MM.1S (cell line): ENCODE results near the gene BIRC7.

ENCODE experiments used
- DNase-seq: peaks from one replicate; pipeline ENCODE4 v3.0.0-alpha.2; 2015
- H2AFZ ChIP-seq: fragments of 300-600 bp; sonication (generic); 2 replicates; pipeline ENCODE4 v1.6.0; 2016; ENCODE audit warnings: antibody characterized with exemption, low read length
- H3F3A ChIP-seq: fragments of 300-600 bp; sonication (generic); 2 replicates; pipeline ENCODE4 v1.6.1; 2016; ENCODE audit warnings: mild to moderate bottlenecking, antibody characterized with exemption, low read length, moderate library complexity, mixed read lengths; ENCODE audit not compliant: insufficient read depth
- H3K27ac ChIP-seq: fragments of 300-600 bp; sonication (generic); 2 replicates; pipeline ENCODE4 v1.5.1; 2016; ENCODE audit warnings: mild to moderate bottlenecking, low read length
- H3K27me3 ChIP-seq: fragments of 300-600 bp; sonication (generic); replicated peaks from 2 replicates; pipeline ENCODE4 v1.6.0; 2016; ENCODE audit warnings: low read length; ENCODE audit not compliant: insufficient read depth
- H3K36me3 ChIP-seq: fragments of 300-600 bp; sonication (generic); replicated peaks from 2 replicates; pipeline ENCODE4 v1.6.1; 2016; ENCODE audit warnings: mild to moderate bottlenecking, low read length, mixed read lengths; ENCODE audit not compliant: insufficient read depth
- H3K4me1 ChIP-seq: fragments of 300-600 bp; sonication (generic); 2 replicates; pipeline ENCODE4 v1.6.1; 2016; ENCODE audit warnings: low read length, mixed read lengths
- H3K4me2 ChIP-seq: fragments of 300-600 bp; sonication (generic); 2 replicates; pipeline ENCODE4 v1.6.0; 2016; ENCODE audit warnings: low read depth, low read length
- H3K4me3 ChIP-seq: fragments of 300-600 bp; sonication (generic); 2 replicates; pipeline ENCODE4 v1.5.1; 2016; ENCODE audit warnings: low read length, mixed read lengths
- H3K79me2 ChIP-seq: fragments of 300-600 bp; sonication (generic); 2 replicates; pipeline ENCODE4 v1.6.1; 2016; ENCODE audit warnings: mixed run types, low read length, mixed read lengths
- H3K9ac ChIP-seq: fragments of 300-600 bp; sonication (generic); 2 replicates; pipeline ENCODE4 v1.6.1; 2016; ENCODE audit warnings: low read length, mixed read lengths
- H3K9me2 ChIP-seq: fragments of 300-600 bp; sonication (generic); replicated peaks from 2 replicates; pipeline ENCODE4 v1.6.1; 2016; ENCODE audit warnings: mild to moderate bottlenecking, low read length, mixed read lengths; ENCODE audit not compliant: insufficient read depth
- H3K9me3 ChIP-seq: fragments of 300-600 bp; sonication (generic); replicated peaks from 2 replicates; pipeline ENCODE4 v1.6.1; 2016; ENCODE audit warnings: mild to moderate bottlenecking, low read length, mixed read lengths; ENCODE audit not compliant: insufficient read depth
- H4K20me1 ChIP-seq: fragments of 300-600 bp; sonication (generic); 2 replicates; pipeline ENCODE4 v1.6.1; 2016; ENCODE audit warnings: mild to moderate bottlenecking, low read length, moderate library complexity, mixed read lengths; ENCODE audit not compliant: insufficient read depth
- EZH2 ChIP-seq: fragments of 300-600 bp; sonication (generic); optimal IDR thresholded peaks from 2 replicates; pipeline ENCODE3; 2017; ENCODE audit warnings: low read depth, mild to moderate bottlenecking, antibody characterized with exemption, low read length, mixed read lengths
- EZH2phosphoT487 ChIP-seq: fragments of 300-600 bp; sonication (generic); IDR thresholded peaks from 2 replicates; pipeline ENCODE4 v1.6.1; 2018; ENCODE audit warnings: antibody characterized with exemption, low read length
- TF ChIP-seq, protein P1 (sequence below): fragments of 300-600 bp; sonication (generic); IDR thresholded peaks from 2 replicates; pipeline ENCODE4 v1.5.1; 2016; ENCODE audit warnings: antibody characterized with exemption, low read length, mixed read lengths

Gene BIRC7

DNA sequence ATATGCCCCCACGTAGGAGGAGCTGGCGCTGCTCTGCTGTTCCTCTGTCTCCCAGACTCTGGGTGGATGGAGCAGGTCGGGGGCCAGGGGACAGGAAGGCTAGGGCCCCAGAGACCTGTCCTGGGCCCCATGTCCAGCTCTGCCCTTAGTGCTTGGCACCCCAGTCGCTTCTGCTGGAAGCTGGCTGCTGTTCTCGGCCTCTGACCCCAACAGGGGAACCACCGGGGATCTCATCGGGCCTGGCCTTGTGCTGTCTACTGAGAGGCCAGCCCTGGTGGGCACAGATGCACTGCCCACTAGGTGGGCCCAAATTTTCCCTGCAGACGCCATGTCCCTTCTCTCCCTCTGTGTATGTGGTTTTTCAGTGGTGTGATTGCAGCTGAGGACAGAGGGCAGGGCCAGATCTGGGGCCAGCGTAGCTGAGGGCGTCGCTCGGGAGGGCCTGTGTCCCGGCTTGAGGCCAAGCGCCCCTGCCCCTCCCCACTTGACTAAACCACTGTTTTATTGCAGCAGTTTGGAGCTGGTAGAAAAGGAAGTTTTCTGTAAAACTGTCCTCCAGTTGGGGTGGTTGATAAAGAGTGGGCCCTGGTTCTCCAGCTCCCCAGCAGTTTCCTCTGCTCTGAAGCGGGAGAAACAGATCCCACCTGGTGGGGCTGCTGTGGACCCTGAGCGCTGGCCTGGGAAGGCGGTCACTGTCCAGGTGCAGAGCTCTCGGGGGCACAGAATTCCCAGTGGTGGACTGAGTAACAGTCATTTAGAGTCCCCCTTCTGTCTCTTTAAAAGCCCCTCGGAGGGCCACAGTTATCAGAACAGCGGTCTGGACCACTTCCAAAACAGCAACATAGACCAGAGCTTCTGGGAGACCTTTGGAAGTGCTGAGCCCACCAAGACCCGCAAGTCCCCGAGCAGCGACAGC, 51.3 kb downstream of the BIRC7 start:
- H3F3A ChIP-seq: no peaks in the 10 kb centered on the region
- DNase-seq: no peak
- no peaks in the 10 kb centered on the region for H3K36me3 ChIP-seq
- H3K27ac ChIP-seq: no peak overlapping the region
- H3K4me1 ChIP-seq: no peaks in the 10 kb centered on the region
- no peaks in the 10 kb centered on the region for H3K79me2 ChIP-seq
- peaks cover 7% of the 10 kb centered on the region; the same call in 1 of the 2 replicates for H3K27me3 ChIP-seq
- no peaks in the 10 kb centered on the region for H4K20me1 ChIP-seq
- H3K4me3 ChIP-seq: no peak overlapping the region
- no peak overlapping the region for H2AFZ ChIP-seq
- H3K9ac ChIP-seq: no peak overlapping the region
- TF ChIP-seq EZH2phosphoT487 (no peak), EZH2 (no peak)
- TF ChIP-seq, protein P1, sequence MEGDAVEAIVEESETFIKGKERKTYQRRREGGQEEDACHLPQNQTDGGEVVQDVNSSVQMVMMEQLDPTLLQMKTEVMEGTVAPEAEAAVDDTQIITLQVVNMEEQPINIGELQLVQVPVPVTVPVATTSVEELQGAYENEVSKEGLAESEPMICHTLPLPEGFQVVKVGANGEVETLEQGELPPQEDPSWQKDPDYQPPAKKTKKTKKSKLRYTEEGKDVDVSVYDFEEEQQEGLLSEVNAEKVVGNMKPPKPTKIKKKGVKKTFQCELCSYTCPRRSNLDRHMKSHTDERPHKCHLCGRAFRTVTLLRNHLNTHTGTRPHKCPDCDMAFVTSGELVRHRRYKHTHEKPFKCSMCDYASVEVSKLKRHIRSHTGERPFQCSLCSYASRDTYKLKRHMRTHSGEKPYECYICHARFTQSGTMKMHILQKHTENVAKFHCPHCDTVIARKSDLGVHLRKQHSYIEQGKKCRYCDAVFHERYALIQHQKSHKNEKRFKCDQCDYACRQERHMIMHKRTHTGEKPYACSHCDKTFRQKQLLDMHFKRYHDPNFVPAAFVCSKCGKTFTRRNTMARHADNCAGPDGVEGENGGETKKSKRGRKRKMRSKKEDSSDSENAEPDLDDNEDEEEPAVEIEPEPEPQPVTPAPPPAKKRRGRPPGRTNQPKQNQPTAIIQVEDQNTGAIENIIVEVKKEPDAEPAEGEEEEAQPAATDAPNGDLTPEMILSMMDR: no peak
- H3K9me2 ChIP-seq: no peaks in the 10 kb centered on the region
- H3K4me2 ChIP-seq: no peak overlapping the region
- no peaks in the 10 kb centered on the region for H3K9me3 ChIP-seq

DNA sequence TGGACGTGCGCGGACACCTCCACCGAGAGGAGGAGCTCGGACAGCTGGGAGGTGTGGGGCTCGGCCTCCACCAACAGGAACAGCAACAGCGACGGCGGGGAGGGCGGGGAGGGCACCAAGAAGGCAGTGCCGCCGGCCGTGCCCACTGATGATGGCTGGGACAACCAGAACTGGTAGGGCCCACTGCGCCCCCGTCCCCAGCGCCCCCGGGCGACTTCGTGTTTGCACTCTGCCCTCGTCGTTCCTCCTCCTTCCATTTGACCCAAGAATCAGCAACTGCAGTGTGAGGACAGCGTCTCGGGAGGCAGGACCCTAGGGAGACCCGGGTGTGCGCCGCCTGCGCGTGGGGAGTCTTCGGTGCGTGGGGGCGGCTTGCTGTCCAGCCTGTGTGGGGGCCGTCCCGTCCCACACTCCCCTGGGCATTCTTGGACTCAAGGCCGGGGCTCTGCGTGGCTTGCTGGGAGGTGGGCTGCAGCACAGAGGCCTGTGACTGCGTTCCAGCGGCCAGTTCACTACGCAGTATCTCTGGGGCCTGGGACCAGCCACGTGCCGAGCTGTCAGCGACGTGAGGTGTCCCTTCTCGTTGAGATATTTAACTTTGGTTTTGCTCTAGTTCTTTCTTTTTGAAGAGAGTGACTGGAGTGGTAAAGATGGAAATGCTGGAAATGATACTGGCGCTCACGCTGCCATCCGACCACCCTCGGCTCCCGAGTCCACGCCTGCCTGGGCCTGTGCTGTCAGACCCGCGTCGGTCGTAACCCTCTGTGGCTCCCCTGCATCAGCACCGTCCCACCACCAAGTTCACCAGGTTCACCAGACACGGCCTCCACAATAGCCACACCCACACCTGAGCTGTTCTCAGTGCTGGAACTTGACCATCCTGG, 52.2 kb downstream of the BIRC7 start:
- no peaks in the 10 kb centered on the region for H3K36me3 ChIP-seq
- H3K27ac ChIP-seq: no peak overlapping the region
- no peak overlapping the region for H2AFZ ChIP-seq
- no peak for DNase-seq
- H3K9me3 ChIP-seq: no peaks in the 10 kb centered on the region
- H3K4me2 ChIP-seq: no peak overlapping the region
- peaks cover 15% of the 10 kb centered on the region for H3K27me3 ChIP-seq
- H3K4me3 ChIP-seq: no peak overlapping the region
- TF ChIP-seq, protein P1: no peak
- TF ChIP-seq EZH2phosphoT487: no peak
- TF ChIP-seq EZH2: no peak
- H3K79me2 ChIP-seq: no peaks in the 10 kb centered on the region
- no peaks in the 10 kb centered on the region for H3K4me1 ChIP-seq
- no peaks in the 10 kb centered on the region for H3F3A ChIP-seq
- H4K20me1 ChIP-seq: no peaks in the 10 kb centered on the region
- no peaks in the 10 kb centered on the region for H3K9me2 ChIP-seq
- no peak overlapping the region for H3K9ac ChIP-seq

DNA sequence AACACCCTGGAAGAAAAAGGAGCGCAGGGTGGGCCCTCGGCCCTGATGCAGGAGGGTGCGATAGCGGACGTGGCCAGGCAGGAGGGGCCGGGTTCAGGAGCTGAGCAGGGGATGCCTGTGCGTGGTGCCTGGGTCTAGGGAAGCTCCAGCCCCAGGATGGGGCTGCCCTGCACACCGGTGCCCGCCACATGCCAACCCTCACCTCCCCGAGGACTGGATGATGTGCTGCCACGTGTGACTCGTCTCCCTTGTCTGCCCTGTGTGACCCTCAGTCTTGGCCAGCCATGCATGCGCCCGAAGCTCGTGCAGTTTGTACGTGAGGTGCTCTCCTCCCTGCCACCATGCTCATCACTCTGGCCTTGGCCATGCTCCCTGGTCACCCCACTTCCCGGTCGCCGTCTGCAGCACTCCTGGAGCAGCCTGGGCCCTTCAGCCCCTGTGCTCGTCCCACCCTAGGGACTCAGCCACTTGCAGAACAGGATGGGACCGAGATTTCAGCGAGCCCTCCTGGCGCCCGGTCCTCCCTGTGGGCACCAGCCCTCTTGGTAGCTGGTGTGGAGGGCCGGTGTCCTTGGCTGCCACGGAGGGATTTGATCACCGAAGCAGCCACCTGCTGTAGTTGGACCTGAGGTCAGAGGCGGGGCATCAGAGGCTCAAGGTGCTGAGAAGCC, 53.0 kb downstream of the BIRC7 start:
- no peaks in the 10 kb centered on the region for H3K36me3 ChIP-seq
- H3K9me3 ChIP-seq: no peaks in the 10 kb centered on the region
- no peak for DNase-seq
- H3K9me2 ChIP-seq: no peaks in the 10 kb centered on the region
- H3K4me1 ChIP-seq: no peaks in the 10 kb centered on the region
- TF ChIP-seq, protein P1: no peak
- TF ChIP-seq EZH2phosphoT487 (no peak), EZH2 (no peak)
- no peak overlapping the region for H3K4me3 ChIP-seq
- no peak overlapping the region for H2AFZ ChIP-seq
- H3K27ac ChIP-seq: no peak overlapping the region
- H3K27me3 ChIP-seq: peaks cover 23% of the 10 kb centered on the region
- H3K9ac ChIP-seq: no peak overlapping the region
- H3F3A ChIP-seq: no peaks in the 10 kb centered on the region
- H4K20me1 ChIP-seq: no peaks in the 10 kb centered on the region
- no peak overlapping the region for H3K4me2 ChIP-seq
- H3K79me2 ChIP-seq: no peaks in the 10 kb centered on the region
